ENCODE data around the gene CHAD.

The CHAD gene

GRCh38 chr17:50452630-50453300, 15.9 kb downstream of the CHAD start:
- no peak for DNase-seq
- Histone ChIP-seq H3K4me3 (no peak overlapping the region), H3K27me3 (no peaks in the 10 kb centered on the region), H3K4me1 (no peaks in the 10 kb centered on the region), H3K27ac (no peak overlapping the region), H3K9me3 (no peaks in the 10 kb centered on the region), H3K36me3 (peaks cover 0 to 7% (median 0%) of the 10 kb centered on the region in 3 donors)
- intact Hi-C loops (cut with DNase I; ENCODE audit: low total_unique reads) = no loop called here
- no peak for TF ChIP-seq CTCF (IDR thresholded peaks at IDR 0.05)

GRCh38 chr17:50451943-50452629, 16.6 kb downstream of the CHAD start:
- no peak for DNase-seq
- no peaks in the 10 kb centered on the region for H3K27me3 ChIP-seq
- no peak for TF ChIP-seq CTCF (IDR thresholded peaks at IDR 0.05)
- H3K9me3 ChIP-seq = no peaks in the 10 kb centered on the region
- intact Hi-C loops (cut with DNase I; ENCODE audit: low total_unique reads) = no loop called here
- no peak overlapping the region for H3K27ac ChIP-seq
- H3K36me3 ChIP-seq = peaks cover 0 to 7% (median 0%) of the 10 kb centered on the region in 3 donors
- H3K4me1 ChIP-seq = no peaks in the 10 kb centered on the region
- no peak overlapping the region for H3K4me3 ChIP-seq

- no peak for DNase-seq
- no peak overlapping the region for H3K27ac ChIP-seq
Measured at GRCh38 chr17:50448643-50449042, 20.0 kb downstream of the CHAD start.

GRCh38 chr17:50447870-50448595, 20.6 kb downstream of the CHAD start:
- Histone ChIP-seq H3K4me3 (no peak overlapping the region), H3K36me3 (peaks cover 0 to 7% (median 0%) of the 10 kb centered on the region in 3 donors), H3K27me3 (no peaks in the 10 kb centered on the region), H3K27ac (no peak overlapping the region), H3K4me1 (peaks cover 0 to 8% (median 4%) of the 10 kb centered on the region in 4 donors), H3K9me3 (no peaks in the 10 kb centered on the region)
- no peak for DNase-seq
- intact Hi-C loops (cut with DNase I; ENCODE audit: low total_unique reads) = no loop called here
- TF ChIP-seq CTCF (IDR thresholded peaks at IDR 0.05) = no peak

More at GRCh38 chr17:50448643-50449042, 20.0 kb downstream of the CHAD start:
- Histone ChIP-seq H3K36me3 (peaks cover 0 to 7% (median 0%) of the 10 kb centered on the region in 3 donors), H3K4me3 (no peak overlapping the region), H3K9me3 (no peaks in the 10 kb centered on the region), H3K27me3 (no peaks in the 10 kb centered on the region), H3K4me1 (peaks cover 0 to 3% (median under 1%) of the 10 kb centered on the region in 4 donors)
- intact Hi-C loops (cut with DNase I; ENCODE audit: low total_unique reads) = no loop called here
- TF ChIP-seq CTCF (IDR thresholded peaks at IDR 0.05) = no peak

GRCh38 chr17:50445730-50446325, 22.9 kb downstream of the CHAD start:
- no peak for DNase-seq
- intact Hi-C loops (cut with DNase I; ENCODE audit: low total_unique reads) = no loop called here
- peaks cover 0 to 7% (median 0%) of the 10 kb centered on the region in 3 donors for H3K36me3 ChIP-seq
- H3K4me1 ChIP-seq = peaks cover 0 to 14% (median 4%) of the 10 kb centered on the region in 4 donors
- H3K9me3 ChIP-seq = no peaks in the 10 kb centered on the region
- no peaks in the 10 kb centered on the region for H3K27me3 ChIP-seq
- no peak overlapping the region for H3K27ac ChIP-seq
- H3K4me3 ChIP-seq = no peak overlapping the region
- no peak for TF ChIP-seq CTCF (IDR thresholded peaks at IDR 0.05)

All from tibial artery (tissue), 4 donors.